IgD-negative memory B cell (primary cell): Measurements from ENCODE around the gene RNF166. TPM values are rescaled to one million over a fixed set of nuclear protein-coding genes. Genes with fewer than 3 reads are reported as not detected.
A peak's percentile ranks its signal among the peaks of the same experiment; 100 is the strongest.

ENCODE experiments used
- H3K27ac Mint-ChIP-seq, 3 donors: one replicate each; pipeline ENCODE4 v1.8.0; 2020 to 2022; ENCODE audit warnings: mild to moderate bottlenecking in 3 of 3, mixed read lengths in 3 of 3, moderate library complexity in 1 of 3
- H3K27me3 Mint-ChIP-seq: one replicate; pipeline ENCODE4 v1.8.0; 2021; ENCODE audit warnings: mixed read lengths
- H3K36me3 Mint-ChIP-seq: one replicate; pipeline ENCODE4 v1.8.0; 2020; ENCODE audit warnings: mild to moderate bottlenecking, mixed read lengths
- H3K4me1 Mint-ChIP-seq, 3 donors: one replicate each; pipeline ENCODE4 v1.8.0; 2020 to 2022; ENCODE audit warnings: mixed read lengths in 3 of 3, mild to moderate bottlenecking in 1 of 3
- H3K4me3 Mint-ChIP-seq, 4 donors: one replicate each; pipeline ENCODE4 v1.8.0; 2020 to 2022; ENCODE audit warnings: mild to moderate bottlenecking in 4 of 4, mixed read lengths in 4 of 4, moderate library complexity in 3 of 4
- H3K9me3 Mint-ChIP-seq, 3 donors: one replicate each; pipeline ENCODE4 v1.8.0; 2020 to 2021; ENCODE audit warnings: mixed read lengths in 3 of 3, mild to moderate bottlenecking in 1 of 3
- polyA plus RNA-seq: library from polyadenylated mRNA; unstranded; fragments of 300-500 nt; fragmentation: Illumina TruSeq; gene quantifications from one replicate; pipeline ENCODE4 v1.2.3, GENCODE V29; 2021

The RNF166 gene
- polyA plus RNA-seq, 1 donor from 2014 or later, result 33.9 TPM

DNA sequence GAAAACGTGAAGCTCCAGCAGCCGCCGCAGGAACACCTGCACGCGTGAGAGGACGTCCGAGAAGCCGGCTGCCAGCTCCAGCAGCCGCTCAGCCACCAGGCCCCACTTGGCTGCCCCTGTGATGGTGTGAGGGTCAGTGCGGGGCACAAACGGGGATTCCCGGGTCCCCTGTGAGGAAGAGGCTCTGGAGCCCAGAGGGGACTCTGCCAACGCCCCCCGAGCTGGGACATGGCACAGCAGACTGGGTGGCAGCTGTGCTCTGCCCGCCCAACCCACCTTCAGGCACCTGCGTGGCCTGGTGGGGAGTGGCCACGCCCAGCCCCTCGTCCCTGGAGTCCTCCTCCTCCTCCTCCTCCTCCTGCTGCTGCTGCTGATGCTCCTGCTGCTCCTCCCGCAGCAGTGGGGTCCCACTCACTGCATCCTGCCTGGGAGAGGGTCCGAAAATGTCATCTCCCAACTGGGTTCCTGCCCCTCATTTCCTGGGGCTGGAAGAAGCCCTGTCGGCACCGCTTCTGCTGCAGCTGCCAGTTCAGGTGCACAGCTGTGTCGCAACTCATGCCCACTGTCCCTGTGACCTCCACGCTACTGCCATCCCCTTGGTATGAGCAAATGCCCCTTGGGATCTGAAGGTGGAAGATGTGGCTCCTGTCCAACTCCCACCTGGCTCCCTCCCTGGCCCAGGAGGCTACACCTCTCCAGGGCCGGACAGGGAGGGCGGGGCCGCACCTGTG lies 27.6 kb upstream of the RNF166 start:
- H3K36me3 Mint-ChIP-seq, result peaks cover 2% of the 10 kb centered on the region
- H3K4me3 Mint-ChIP-seq, result no peak overlapping the region
- no peaks in the 10 kb centered on the region for H3K9me3 Mint-ChIP-seq
- H3K4me1 Mint-ChIP-seq, result peaks cover 0 to 3% (median 0%) of the 10 kb centered on the region in 3 donors
- no peaks in the 10 kb centered on the region for H3K27me3 Mint-ChIP-seq
- H3K27ac Mint-ChIP-seq, result no peak overlapping the region

- Mint-ChIP-seq H3K27ac (no peak overlapping the region), H3K27me3 (no peaks in the 10 kb centered on the region), H3K4me3 (no peak overlapping the region), H3K4me1 (peaks cover 0 to 3% (median 0%) of the 10 kb centered on the region in 3 donors), H3K9me3 (no peaks in the 10 kb centered on the region), H3K36me3 (peaks cover 2% of the 10 kb centered on the region)
Measured at GRCh38 chr16:88732961-88733294, 26.7 kb upstream of the RNF166 start.

DNA sequence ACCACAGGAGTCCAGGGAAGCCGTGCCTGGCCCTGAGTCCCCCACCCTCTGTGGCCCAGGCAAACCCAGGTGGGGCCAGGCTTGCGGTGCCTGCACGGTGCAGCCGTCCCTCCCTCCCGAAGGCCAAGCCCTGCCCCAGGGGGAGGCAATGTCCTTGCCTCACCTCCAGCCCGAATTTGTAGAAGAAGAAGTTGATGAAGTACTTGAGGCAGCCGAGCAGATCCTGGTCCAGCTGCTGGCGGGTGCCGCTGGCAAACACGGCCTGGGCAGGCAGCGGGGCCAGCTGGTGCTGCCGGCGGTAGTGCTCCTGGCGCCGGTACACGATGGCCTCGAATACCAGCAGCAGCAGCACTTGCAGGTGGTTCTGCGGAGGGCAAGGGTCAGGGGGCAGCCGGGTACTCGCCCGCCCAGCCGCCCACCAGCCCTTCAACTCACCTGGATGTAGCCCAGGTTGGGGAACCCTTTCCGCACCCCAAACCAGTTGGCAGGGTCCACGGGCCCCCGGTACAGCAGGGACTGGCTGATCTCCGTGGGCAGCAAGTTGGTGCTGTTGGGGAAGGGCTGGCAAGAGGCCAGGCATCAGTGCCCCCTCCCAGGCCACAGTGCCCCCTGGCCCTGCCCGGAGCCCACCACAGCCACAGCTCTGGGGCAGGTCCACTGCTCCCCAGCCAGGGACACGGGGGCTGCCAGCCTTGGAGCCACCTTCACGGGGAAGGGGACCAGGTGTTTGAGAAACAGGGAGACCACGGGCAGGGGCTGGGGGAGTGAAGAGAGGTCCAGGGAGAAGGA lies 26.2 kb upstream of the RNF166 start:
- H3K27me3 Mint-ChIP-seq, result no peaks in the 10 kb centered on the region
- peaks cover 0 to 1% (median 0%) of the 10 kb centered on the region in 3 donors for H3K4me1 Mint-ChIP-seq
- H3K9me3 Mint-ChIP-seq, result no peaks in the 10 kb centered on the region
- H3K27ac Mint-ChIP-seq, result no peak overlapping the region
- H3K36me3 Mint-ChIP-seq, result peaks cover 2% of the 10 kb centered on the region
- no peak overlapping the region for H3K4me3 Mint-ChIP-seq

DNA sequence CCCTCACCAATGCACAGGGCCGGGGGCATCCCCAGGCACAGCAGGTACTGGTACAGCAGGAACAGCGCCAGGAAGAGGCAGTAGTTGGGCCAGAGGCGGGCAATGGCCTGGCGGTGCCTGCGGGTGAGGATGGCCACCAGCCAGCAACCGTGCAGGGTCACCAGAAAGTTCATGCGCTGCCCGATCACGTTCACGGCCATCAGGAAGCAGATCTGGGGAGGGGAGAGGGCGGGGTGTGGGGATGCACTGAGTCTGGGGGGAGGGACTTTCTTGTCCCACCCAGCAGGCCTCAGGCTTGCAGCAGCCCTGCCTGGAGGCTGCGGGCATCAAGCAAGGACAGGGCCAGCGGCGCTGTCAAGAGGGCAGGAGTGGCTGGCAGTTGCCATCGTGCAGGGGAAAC lies 25.5 kb upstream of the RNF166 start:
- H3K9me3 Mint-ChIP-seq, result no peaks in the 10 kb centered on the region
- no peak overlapping the region for H3K4me3 Mint-ChIP-seq
- no peak overlapping the region for H3K27ac Mint-ChIP-seq

GRCh38 chr16:88730632-88731607 lies 24.7 kb upstream of the RNF166 start:
- H3K36me3 Mint-ChIP-seq, result peaks cover 2% of the 10 kb centered on the region
- H3K27ac Mint-ChIP-seq, result no peak overlapping the region
- peaks cover 0 to 3% (median 0%) of the 10 kb centered on the region in 3 donors for H3K4me1 Mint-ChIP-seq
- no peaks in the 10 kb centered on the region for H3K27me3 Mint-ChIP-seq
- H3K9me3 Mint-ChIP-seq, result no peaks in the 10 kb centered on the region
- H3K4me3 Mint-ChIP-seq, result peak overlapping the region in 1 of 4 donors; percentile 70

More for the DNA sequence above, 25.5 kb upstream of the RNF166 start:
- Mint-ChIP-seq H3K27me3 (no peaks in the 10 kb centered on the region), H3K36me3 (peaks cover 2% of the 10 kb centered on the region), H3K4me1 (peaks cover 0 to 1% (median 0%) of the 10 kb centered on the region in 3 donors)

GRCh38 chr16:88727871-88728270 lies 21.7 kb upstream of the RNF166 start:
- H3K4me1 Mint-ChIP-seq, result peaks cover 0 to 3% (median 0%) of the 10 kb centered on the region in 3 donors
- peak overlapping the region in 1 of 3 donors; percentile 16 for H3K27ac Mint-ChIP-seq

DNA sequence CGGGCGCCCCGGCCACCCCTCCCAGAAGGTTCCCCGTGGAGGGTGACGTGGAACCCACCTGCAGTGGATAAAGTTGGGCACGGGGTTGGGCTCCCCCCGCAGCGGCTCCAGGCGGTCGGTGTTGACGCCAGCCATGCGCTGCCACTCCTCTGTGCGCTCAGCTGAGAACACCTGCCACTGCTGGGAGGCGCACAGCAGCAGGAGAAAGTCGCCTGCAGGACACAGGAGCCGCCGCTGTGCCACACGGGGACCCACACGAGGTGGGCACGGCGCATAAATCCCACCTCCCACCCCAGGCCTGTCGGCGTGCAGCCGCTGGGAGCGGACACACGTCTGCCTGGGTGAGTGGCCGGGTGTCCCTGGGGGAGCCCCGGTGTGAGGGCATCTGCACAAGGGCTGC lies 20.8 kb upstream of the RNF166 start:
- H3K27ac Mint-ChIP-seq, result no peak overlapping the region
- H3K27me3 Mint-ChIP-seq, result no peaks in the 10 kb centered on the region
- no peaks in the 10 kb centered on the region for H3K36me3 Mint-ChIP-seq
- H3K4me3 Mint-ChIP-seq, result no peak overlapping the region
- peaks cover 0 to 3% (median 0%) of the 10 kb centered on the region in 3 donors for H3K4me1 Mint-ChIP-seq
- no peaks in the 10 kb centered on the region for H3K9me3 Mint-ChIP-seq

More at GRCh38 chr16:88727871-88728270, 21.7 kb upstream of the RNF166 start:
- Mint-ChIP-seq H3K27me3 (no peaks in the 10 kb centered on the region), H3K4me3 (no peak overlapping the region), H3K36me3 (no peaks in the 10 kb centered on the region), H3K9me3 (no peaks in the 10 kb centered on the region)

- H3K4me1 Mint-ChIP-seq, result peaks cover 0 to 3% (median 0%) of the 10 kb centered on the region in 3 donors
- H3K9me3 Mint-ChIP-seq, result no peaks in the 10 kb centered on the region
- no peaks in the 10 kb centered on the region for H3K36me3 Mint-ChIP-seq
- H3K27me3 Mint-ChIP-seq, result no peaks in the 10 kb centered on the region
- no peak overlapping the region for H3K4me3 Mint-ChIP-seq
- H3K27ac Mint-ChIP-seq, result no peak overlapping the region
Measured at GRCh38 chr16:88726408-88726749, 20.2 kb upstream of the RNF166 start.

DNA sequence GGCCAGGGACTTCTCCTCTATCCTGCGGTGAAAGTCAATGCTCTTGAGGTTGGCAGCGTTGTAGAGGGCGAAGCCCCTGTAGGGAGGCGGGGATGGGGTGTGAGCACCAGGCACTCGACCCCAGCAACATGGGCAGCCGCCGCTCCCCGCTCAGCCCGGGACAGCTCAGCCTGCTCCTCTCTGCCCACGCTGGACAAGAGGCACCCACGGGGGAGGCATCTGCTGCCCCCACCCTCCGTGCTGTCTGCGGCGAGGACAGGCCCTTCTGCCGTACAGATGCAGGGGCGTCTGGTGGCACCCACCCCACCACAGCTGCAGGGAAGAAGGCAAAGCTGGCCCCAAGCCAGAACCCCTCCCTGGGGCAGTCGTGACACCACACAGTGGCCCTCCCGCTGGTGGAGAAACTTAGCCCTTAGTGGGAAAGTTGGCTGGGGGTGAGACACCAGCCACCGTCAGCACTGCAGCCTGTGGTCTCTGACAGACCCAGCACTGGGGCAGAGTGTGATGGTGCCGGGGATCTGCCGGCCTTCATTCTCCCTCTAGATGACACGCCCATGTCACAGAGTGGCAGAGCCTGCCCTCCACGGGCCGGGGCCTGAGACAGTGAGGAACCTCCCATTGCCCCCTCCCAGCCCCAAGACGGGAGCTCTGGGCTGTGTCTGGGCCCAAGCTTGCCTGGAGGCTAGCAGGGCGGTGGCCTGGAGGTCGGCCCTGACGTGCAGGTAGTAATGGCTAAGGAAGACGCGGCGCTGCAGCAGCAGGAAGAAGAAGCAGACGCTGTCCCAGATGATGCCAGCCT lies 19.6 kb upstream of the RNF166 start:
- no peaks in the 10 kb centered on the region for H3K36me3 Mint-ChIP-seq
- no peaks in the 10 kb centered on the region for H3K27me3 Mint-ChIP-seq
- H3K4me1 Mint-ChIP-seq, result peaks cover 0 to 2% (median 0%) of the 10 kb centered on the region in 3 donors
- H3K9me3 Mint-ChIP-seq, result no peaks in the 10 kb centered on the region
- H3K4me3 Mint-ChIP-seq, result no peak overlapping the region
- no peak overlapping the region for H3K27ac Mint-ChIP-seq

DNA sequence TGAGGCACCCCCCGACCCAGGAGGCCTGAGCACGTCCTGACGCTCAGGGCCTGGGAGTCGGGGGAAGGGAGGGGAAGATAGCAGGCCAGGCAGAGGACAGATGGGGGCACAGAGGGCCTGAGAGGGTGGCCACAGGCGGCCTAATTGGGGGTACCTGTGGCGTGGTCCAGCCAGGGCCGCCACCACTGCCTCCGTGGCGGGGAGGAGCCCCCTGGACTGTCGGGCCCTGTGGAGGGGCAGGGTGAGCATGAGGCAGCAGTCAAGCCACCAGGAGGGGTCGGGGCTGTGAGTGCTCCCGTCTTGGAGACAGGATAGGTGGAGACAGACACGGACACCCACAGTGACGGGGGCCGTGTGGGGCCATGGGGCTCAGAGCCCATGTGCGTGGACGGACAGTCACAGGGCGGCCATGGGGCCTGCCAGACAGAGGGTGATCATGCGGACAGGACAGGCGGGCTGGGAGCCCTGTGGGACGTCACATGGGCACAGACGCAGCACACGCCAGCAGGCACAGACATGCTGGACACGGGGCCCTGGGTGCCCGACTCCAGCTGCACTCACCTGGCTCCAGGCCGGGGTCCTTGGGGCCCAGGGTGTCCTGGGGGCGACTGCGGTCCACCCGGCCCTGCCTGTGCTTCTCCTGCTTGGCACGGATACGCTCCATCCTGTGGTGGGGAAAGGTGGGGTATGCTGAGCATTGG lies 18.8 kb upstream of the RNF166 start:
- Mint-ChIP-seq H3K9me3 (no peaks in the 10 kb centered on the region), H3K4me1 (peaks cover 0 to 2% (median 0%) of the 10 kb centered on the region in 3 donors), H3K36me3 (no peaks in the 10 kb centered on the region), H3K4me3 (no peak overlapping the region), H3K27ac (no peak overlapping the region), H3K27me3 (no peaks in the 10 kb centered on the region)

GRCh38 chr16:88723911-88724310 lies 17.7 kb upstream of the RNF166 start:
- H3K9me3 Mint-ChIP-seq, result no peaks in the 10 kb centered on the region
- no peak overlapping the region for H3K27ac Mint-ChIP-seq
- H3K36me3 Mint-ChIP-seq, result no peaks in the 10 kb centered on the region
- H3K4me3 Mint-ChIP-seq, result peak overlapping the region in 1 of 4 donors; percentile 28
- no peaks in the 10 kb centered on the region for H3K27me3 Mint-ChIP-seq
- peaks cover 0 to 2% (median 0%) of the 10 kb centered on the region in 3 donors for H3K4me1 Mint-ChIP-seq

DNA sequence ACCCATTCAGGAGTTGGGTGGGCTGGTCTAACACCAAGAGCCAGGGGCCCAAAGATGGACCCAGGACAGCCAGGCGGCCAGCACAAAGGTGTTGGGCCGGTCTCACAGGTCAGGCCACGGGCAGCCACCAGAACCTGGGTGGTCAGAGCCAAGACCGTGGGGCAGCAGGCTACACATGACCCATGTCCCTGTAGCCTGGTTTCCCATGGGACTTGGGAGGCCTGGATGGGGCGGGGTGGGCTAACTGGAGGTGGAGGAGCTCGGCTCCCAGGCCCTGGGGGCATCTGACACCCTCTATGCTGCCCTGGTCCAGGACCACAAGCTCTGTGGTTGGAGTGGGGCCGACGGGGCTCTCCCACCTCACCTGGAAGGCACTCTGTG lies 17.3 kb upstream of the RNF166 start:
- H3K36me3 Mint-ChIP-seq, result no peaks in the 10 kb centered on the region
- H3K27me3 Mint-ChIP-seq, result no peaks in the 10 kb centered on the region
- H3K9me3 Mint-ChIP-seq, result no peaks in the 10 kb centered on the region
- H3K27ac Mint-ChIP-seq, result no peak overlapping the region
- peak overlapping the region in 1 of 4 donors; percentile 28 for H3K4me3 Mint-ChIP-seq
- peaks cover 0 to 2% (median 0%) of the 10 kb centered on the region in 3 donors for H3K4me1 Mint-ChIP-seq

DNA sequence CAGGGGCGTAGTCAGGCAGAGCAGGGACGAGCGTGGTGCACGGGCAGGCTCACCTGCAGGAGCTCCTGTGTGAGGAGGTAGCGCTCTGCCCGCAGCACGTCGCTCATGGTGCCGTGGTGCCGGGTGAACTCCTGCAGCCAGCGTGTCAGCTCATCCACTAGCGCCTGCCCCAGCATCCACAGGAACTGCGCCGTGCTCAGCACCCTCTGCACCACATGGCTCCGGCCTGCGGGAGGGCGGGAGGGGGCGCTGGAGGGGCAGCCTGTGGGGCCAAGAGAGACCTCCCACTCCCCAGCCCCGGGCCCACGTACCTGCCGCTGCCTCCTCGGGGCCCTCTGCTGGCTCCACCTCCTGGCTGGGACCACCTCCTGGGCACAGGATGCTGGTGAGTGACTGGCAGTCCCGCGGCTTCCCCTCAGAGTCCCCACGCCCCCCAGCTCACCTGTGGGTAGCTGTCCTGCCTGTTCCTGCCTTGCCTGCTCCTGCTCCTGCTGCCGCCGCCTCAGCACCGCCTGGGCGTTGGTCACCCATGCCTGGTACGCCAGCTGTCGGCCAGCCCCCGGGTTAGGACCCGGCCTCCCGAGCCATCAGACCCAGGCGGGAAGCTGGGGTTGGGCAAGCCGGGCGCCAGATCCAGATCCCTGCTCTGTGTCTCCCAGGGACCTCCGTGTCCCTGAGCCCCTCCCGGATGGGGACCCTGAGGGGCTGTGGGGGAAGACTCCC lies 16.7 kb upstream of the RNF166 start:
- Mint-ChIP-seq H3K9me3 (no peaks in the 10 kb centered on the region), H3K4me3 (no peak overlapping the region), H3K4me1 (peaks cover 0 to 2% (median 0%) of the 10 kb centered on the region in 3 donors), H3K27me3 (no peaks in the 10 kb centered on the region), H3K27ac (no peak overlapping the region), H3K36me3 (no peaks in the 10 kb centered on the region)
